Kidney (tissue), 14 donors: ENCODE data around the gene CDK1. TPM values are rescaled to one million over a fixed set of nuclear protein-coding genes. Genes with fewer than 3 reads are reported as not detected.

Experiments
- DNase-seq, 5 donors: peaks; one replicate each; pipeline ENCODE4 v3.0.0-alpha.2; 2013 to 2020
- FAIRE-seq: peaks from 2 replicates; lab custom pipeline; 2012; peaks lifted over from hg19 to GRCh38; lab: Jason Lieb, UNC
- H3K27ac ChIP-seq, 2 donors: one replicate each; pipeline ENCODE4 v1.7.0; 2013; ENCODE audit warnings: low read depth in 2 of 2, low read length in 2 of 2, inconsistent platforms in 1 of 2
- H3K27me3 ChIP-seq: one replicate; pipeline ENCODE4 v1.7.1; 2013; ENCODE audit warnings: low read length, inconsistent platforms; ENCODE audit not compliant: control insufficient read depth, insufficient read depth
- H3K36me3 ChIP-seq, 3 donors: one replicate each; pipeline versions ENCODE4 v1.7.0 to v1.7.1; 2013; ENCODE audit warnings: low read length in 3 of 3, control low read depth in 1 of 3, inconsistent platforms in 1 of 3; ENCODE audit not compliant: insufficient read depth in 3 of 3, control insufficient read depth in 2 of 3
- H3K4me1 ChIP-seq, 3 donors: one replicate each; pipeline versions ENCODE4 v1.7.0 to v1.7.1; 2013; ENCODE audit warnings: low read length in 3 of 3, inconsistent platforms in 1 of 3, low read depth in 1 of 3; ENCODE audit not compliant: control insufficient read depth in 2 of 3, insufficient read depth in 2 of 3
- H3K4me3 ChIP-seq, 3 donors: one replicate each; pipeline versions ENCODE4 v1.7.0 to v1.8.1; 2013; ENCODE audit warnings: low read length in 3 of 3, control low read depth in 1 of 3, inconsistent platforms in 1 of 3
- H3K9ac ChIP-seq, 3 donors: one replicate each; pipeline versions ENCODE4 v1.7.0 to v1.7.1; 2013; ENCODE audit warnings: low read length in 3 of 3, control low read depth in 1 of 3, inconsistent platforms in 1 of 3
- H3K9me3 ChIP-seq, 3 donors: one replicate each; pipeline versions ENCODE4 v1.7.0 to v1.7.1; 2013; ENCODE audit warnings: low read length in 3 of 3, control low read depth in 1 of 3, inconsistent platforms in 1 of 3; ENCODE audit not compliant: control insufficient read depth in 2 of 3, insufficient read depth in 1 of 3
- intact Hi-C: fragments of 100-400 bp; cut with DNase I; formaldehyde crosslinking; loops from one replicate; pipeline ENCODE4 v1.11.1; 2022
- polyA plus RNA-seq: library from polyadenylated mRNA; stranded (reverse); fragments of 350-450 nt; fragmentation: Illumina TruSeq; extraction: RNeasy Lipid Tissue Mini Kit (QIAGEN cat#74804); gene quantifications from one replicate; pipeline ENCODE4 v1.2.3, GENCODE V29; 2014; ENCODE audit warnings: low read depth, low replicate concordance; ENCODE audit not compliant: insufficient read depth
- total RNA-seq: library from RNA; stranded (reverse); fragmentation: NEBNext Ultra II Directional; extraction: Animal tissue kit (Norgen Biotek cat#: 25700); gene quantifications from one replicate; pipeline ENCODE4 v1.2.1, GENCODE V29; 2021
- TF ChIP-seq, protein P1 (sequence below): IDR thresholded peaks from 3 replicates; pipeline ENCODE4 v1.5.1; 2012; ENCODE audit warnings: mild to moderate bottlenecking, moderate library complexity, borderline replicate concordance; ENCODE audit not compliant: insufficient read depth; ENCODE audit errors: extremely low read depth
- donor health status: control.
- donor health status: control.
- donor health status: control.
- donor health status: control.
- donor health status: control.
- donor health status: DM: yes; HTN: yes; CAD: no.
- donor health status: Normal renal cell carcinoma (clear cell type).

The CDK1 gene
- total and polyA plus RNA-seq, 2 donors from 2014 or later: 3.1 to 3.3 TPM

- Histone ChIP-seq H3K4me3 (no peak overlapping the region), H3K4me1 (peaks cover 0 to 4% (median 0%) of the 10 kb centered on the region in 3 donors), H3K36me3 (no peaks in the 10 kb centered on the region), H3K9me3 (no peaks in the 10 kb centered on the region), H3K9ac (no peak overlapping the region), H3K27me3 (no peaks in the 10 kb centered on the region), H3K27ac (no peak overlapping the region)
- intact Hi-C loops: no loop called here
- DNase-seq: no peak
- no peak for FAIRE-seq
- TF ChIP-seq, protein P1, sequence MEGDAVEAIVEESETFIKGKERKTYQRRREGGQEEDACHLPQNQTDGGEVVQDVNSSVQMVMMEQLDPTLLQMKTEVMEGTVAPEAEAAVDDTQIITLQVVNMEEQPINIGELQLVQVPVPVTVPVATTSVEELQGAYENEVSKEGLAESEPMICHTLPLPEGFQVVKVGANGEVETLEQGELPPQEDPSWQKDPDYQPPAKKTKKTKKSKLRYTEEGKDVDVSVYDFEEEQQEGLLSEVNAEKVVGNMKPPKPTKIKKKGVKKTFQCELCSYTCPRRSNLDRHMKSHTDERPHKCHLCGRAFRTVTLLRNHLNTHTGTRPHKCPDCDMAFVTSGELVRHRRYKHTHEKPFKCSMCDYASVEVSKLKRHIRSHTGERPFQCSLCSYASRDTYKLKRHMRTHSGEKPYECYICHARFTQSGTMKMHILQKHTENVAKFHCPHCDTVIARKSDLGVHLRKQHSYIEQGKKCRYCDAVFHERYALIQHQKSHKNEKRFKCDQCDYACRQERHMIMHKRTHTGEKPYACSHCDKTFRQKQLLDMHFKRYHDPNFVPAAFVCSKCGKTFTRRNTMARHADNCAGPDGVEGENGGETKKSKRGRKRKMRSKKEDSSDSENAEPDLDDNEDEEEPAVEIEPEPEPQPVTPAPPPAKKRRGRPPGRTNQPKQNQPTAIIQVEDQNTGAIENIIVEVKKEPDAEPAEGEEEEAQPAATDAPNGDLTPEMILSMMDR: no peak
These were observed 30.3 kb upstream of the CDK1 start for GRCh38 chr10:60747817-60748469.

- H3K4me3 ChIP-seq: no peak overlapping the region
- H3K27ac ChIP-seq: no peak overlapping the region
- H3K4me1 ChIP-seq: peaks cover 0 to 3% (median 0%) of the 10 kb centered on the region in 3 donors
- H3K9ac ChIP-seq: no peak overlapping the region
- no peaks in the 10 kb centered on the region for H3K27me3 ChIP-seq
- DNase-seq (no peak), FAIRE-seq (no peak)
- intact Hi-C loops: no loop called here
- no peaks in the 10 kb centered on the region for H3K9me3 ChIP-seq
- H3K36me3 ChIP-seq: no peaks in the 10 kb centered on the region
- TF ChIP-seq, protein P1: no peak
These were observed 25.1 kb upstream of the CDK1 start for GRCh38 chr10:60753152-60753551.

DNA sequence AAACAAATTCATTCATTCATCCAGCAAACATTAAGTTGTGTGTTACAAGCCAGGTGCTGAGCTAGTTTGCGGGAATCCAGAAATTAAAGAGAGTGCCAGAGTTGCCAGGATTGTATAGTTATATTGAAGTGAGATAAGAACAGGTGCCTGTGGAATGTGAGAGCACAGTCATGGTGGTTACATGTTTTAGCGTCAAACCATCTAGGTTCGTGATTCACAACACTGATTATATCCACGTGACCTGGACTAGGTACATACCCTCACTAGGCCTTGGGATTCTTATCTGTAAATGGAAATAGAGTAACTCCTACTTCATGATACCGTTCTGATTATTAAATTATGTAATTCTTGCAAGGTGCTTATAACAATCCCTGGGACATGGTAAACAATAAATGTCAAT lies 24.5 kb upstream of the CDK1 start:
- no peak overlapping the region for H3K4me3 ChIP-seq
- no peaks in the 10 kb centered on the region for H3K4me1 ChIP-seq
- H3K36me3 ChIP-seq: no peaks in the 10 kb centered on the region
- H3K27ac ChIP-seq: no peak overlapping the region
- DNase-seq (no peak), FAIRE-seq (no peak)
- no peaks in the 10 kb centered on the region for H3K27me3 ChIP-seq
- no peaks in the 10 kb centered on the region for H3K9me3 ChIP-seq
- H3K9ac ChIP-seq: no peak overlapping the region
- TF ChIP-seq, protein P1: no peak
- intact Hi-C loops: no loop called here
